AG04449 (cell line): ENCODE data around the gene RTTN.

Source experiments
- CTCF ChIA-PET: fragments of 350-600 bp; formaldehyde crosslinking; extraction: SDS; loops from one replicate; lab custom pipeline; 2021; ENCODE audit warnings: antibody characterized with exemption; lab: Yijun Ruan, JAX
- POLR2A ChIA-PET: fragments of 400-600, 350-600 bp; formaldehyde crosslinking; extraction: SDS; loops from one replicate; lab custom pipeline; 2020; ENCODE audit warnings: antibody characterized with exemption, inconsistent platforms; lab: Yijun Ruan, JAX
- DNase-seq: peaks from one replicate; pipeline ENCODE4 v3.0.0-alpha.2; 2010; ENCODE audit warnings: low read depth, low spot score
- H3K4me3 ChIP-seq: 2 replicates; pipeline ENCODE4 v1.5.1; 2011; ENCODE audit warnings: low read depth, mild to moderate bottlenecking, control low read depth, low read length
- TF ChIP-seq, protein P1 (sequence below): IDR thresholded peaks from one replicate; pipeline ENCODE4 v1.5.1; 2011; ENCODE audit warnings: mild to moderate bottlenecking, moderate library complexity, low read length, control low read depth, inconsistent platforms; ENCODE audit not compliant: insufficient read depth; ENCODE audit errors: missing control alignments

The RTTN gene

DNA sequence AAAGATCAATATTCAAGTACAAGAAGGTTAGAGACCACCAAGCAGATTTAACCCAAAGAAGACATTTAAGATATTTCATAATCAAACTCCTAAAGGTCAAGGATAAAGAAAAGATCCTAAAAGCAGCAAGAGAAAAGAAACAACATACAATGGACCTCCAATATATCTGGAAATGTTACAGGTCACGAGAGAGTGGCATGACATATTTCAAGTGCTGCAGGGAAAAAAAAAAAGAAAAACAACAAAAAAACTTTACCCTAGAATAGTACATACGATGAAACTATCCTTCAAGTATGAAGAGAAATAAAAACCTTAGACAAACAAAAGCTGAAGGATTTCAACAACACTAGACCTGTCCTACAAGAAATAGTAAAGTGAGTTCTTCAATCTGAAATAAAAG lies 166.3 kb downstream of the RTTN start:
- CTCF ChIA-PET = no interaction called here

DNA sequence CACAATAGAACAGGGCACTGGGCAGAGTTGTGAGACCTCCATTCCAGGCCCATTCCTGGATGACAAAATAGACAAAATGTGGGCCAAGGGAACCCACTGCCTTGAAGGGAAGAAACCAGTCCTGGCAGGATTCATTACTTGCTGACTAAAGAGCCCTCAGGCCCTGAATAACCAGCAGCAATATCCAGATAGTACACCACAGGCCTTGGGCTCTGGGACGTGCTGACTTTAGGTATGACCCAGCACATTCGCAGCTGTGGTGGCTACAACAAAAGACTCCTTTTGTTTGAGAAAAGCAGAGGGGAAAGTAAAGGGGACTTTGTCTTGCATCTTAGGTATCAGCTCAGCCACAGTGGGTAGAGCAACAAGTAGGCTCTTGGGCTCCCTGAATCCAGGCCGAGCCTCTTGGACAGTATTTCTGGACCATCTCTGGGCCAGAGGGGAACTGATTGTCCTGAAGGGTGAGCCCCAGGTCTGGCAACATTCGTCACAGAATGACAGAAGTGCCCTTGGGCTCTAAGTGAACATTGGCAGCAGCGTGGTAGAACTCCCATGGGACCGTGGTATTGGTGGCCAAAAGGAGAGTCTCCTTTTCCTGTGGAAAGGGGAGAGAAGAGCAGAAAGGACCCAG lies 167.9 kb downstream of the RTTN start:
- CTCF ChIA-PET = no interaction called here
- TF ChIP-seq, protein P1, sequence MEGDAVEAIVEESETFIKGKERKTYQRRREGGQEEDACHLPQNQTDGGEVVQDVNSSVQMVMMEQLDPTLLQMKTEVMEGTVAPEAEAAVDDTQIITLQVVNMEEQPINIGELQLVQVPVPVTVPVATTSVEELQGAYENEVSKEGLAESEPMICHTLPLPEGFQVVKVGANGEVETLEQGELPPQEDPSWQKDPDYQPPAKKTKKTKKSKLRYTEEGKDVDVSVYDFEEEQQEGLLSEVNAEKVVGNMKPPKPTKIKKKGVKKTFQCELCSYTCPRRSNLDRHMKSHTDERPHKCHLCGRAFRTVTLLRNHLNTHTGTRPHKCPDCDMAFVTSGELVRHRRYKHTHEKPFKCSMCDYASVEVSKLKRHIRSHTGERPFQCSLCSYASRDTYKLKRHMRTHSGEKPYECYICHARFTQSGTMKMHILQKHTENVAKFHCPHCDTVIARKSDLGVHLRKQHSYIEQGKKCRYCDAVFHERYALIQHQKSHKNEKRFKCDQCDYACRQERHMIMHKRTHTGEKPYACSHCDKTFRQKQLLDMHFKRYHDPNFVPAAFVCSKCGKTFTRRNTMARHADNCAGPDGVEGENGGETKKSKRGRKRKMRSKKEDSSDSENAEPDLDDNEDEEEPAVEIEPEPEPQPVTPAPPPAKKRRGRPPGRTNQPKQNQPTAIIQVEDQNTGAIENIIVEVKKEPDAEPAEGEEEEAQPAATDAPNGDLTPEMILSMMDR = no peak

More for the DNA sequence above, 166.3 kb downstream of the RTTN start:
- POLR2A ChIA-PET = no interaction called here
- TF ChIP-seq, protein P1 = no peak
- H3K4me3 ChIP-seq = no peak overlapping the region
- no peak for DNase-seq

DNA sequence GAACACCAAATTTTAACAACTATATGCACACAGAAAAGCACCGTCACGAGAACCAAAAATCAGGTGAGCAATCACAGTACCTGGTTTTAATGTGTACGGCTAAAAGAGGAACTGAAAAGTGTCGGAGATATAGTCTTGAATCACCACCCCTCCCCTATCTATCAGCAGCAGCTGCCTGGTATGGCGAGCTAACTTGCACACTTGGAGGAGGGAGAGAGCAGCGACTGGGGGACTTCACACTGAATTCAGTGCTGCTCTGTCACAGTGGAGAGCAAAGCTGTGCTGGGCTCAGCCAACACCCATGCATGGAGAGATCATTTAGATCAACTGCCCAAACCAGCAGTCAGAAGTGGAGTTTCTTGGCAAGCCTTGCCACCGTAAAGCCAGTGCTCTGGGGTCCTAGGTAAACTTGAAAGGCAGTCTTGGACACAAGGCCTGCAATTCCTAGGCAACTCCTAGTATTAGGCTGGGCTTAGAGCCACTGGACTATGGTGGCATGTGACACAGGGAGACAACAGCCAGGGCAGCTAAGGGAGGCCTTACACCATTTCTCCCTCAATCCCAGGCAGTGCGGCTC lies 168.6 kb downstream of the RTTN start:
- ChIA-PET CTCF (no interaction called here), POLR2A (no interaction called here)
- DNase-seq = no peak
- TF ChIP-seq, protein P1 = no peak
- no peak overlapping the region for H3K4me3 ChIP-seq

More for the DNA sequence above, 167.9 kb downstream of the RTTN start:
- POLR2A ChIA-PET = no interaction called here
- no peak for DNase-seq
- no peak overlapping the region for H3K4me3 ChIP-seq

DNA sequence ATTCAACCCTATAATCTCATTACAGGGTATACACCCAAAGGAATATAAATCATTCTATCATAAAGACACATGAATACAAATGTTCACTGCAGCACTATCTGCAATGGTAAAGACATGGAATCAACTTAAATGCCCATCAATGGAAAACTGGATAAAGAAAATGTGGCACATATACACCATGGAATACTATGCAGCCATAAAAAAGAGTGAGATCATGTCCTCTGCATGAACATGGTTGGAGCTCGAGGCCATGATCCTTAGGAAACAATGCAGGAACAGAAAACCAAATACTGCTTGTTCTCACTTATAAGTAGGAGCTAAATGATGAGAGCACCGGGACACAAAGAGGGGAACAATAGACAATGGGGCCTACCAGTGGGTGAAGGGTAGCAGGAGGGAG lies 169.3 kb downstream of the RTTN start:
- CTCF ChIA-PET = no interaction called here
- TF ChIP-seq, protein P1 = no peak
- no peak overlapping the region for H3K4me3 ChIP-seq
- no peak for DNase-seq
- POLR2A ChIA-PET = no interaction called here

DNA sequence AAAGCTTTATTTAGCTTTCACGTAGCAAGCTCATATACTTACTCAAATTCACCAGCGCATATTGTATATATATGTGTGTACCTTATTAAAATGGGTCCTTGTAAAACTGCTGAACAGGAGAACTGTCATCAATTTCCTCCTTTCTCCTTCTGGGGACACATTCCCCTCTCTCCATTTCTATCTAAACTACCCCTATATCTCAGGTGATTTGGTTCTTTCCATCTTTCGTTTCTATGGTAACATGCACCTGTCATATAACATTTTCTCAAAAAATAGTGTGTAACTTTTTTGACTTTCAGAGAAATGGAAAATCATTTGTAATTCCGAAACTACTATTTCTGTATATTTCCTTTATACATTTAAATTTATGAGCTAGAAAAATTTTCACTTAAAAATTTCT lies 174.3 kb downstream of the RTTN start:
- ChIA-PET POLR2A (no interaction called here), CTCF (no interaction called here)
- DNase-seq = no peak
- H3K4me3 ChIP-seq = no peak overlapping the region
- TF ChIP-seq, protein P1 = no peak

DNA sequence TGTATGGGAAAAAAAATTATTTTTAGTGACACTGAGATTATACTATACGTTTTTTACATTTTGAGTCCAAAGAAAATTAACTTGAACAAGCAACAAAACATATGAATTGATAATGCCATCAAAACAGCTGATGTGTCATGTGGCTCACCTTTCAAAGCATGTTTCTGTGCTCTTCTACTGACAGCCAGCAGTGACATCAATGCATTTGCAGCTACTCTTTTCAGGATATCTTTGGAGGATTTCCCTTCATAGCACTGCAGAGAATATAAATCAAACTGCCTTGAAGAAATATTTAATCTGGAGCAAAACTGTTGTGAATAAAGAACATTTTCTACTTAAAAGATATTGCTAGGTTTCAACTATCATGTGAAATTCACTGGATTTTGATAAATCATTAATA lies 174.8 kb downstream of the RTTN start:
- TF ChIP-seq, protein P1 = no peak
- H3K4me3 ChIP-seq = no peak overlapping the region
- ChIA-PET POLR2A (no interaction called here), CTCF (no interaction called here)
- no peak for DNase-seq
